ENCODE results near the gene MYH6.

The MYH6 gene

DNA sequence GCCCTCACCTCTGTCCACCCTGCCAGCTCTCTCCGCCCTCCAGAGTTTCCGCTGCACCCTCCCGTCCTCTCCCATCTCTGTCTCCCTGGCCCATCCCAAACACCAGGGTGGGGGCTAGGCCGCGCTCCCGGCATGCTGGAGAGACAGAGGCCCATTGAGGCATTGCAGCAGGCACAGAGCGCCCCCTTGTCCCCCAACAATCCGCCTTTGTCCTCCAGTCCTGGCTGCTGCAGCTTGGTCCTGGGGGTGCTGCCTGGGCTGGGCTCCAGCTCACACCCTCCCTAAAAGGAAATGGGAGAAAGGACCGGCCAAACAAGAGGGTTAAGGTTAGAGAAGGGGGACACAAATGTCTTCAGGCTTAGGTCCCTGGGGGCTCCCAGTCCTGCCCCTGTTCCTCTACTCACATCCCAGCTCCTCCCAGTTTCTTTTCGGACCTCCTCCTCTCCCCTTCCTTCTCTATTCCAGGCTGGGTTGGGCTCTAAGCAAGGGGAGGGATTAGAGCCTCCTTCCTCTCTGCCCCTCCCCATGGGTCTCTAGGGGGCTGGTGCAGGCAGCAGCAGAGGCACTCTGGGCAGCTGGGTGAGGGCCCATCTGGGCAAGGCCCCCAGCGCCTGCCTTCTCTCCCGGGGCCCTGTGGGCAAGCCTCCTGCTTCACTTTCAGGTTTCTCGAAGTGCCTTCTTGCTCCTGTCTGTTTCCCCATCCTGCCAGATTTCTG, 31.4 kb downstream of the MYH6 start, which contains the start of gene CMTM5:
CMTM5 (plus strand) TSS at position 565 of the 716 bp plus-strand sequence. CDS start 206 bp downstream, outside the sequence.
- DNase-seq (ENCODE audit: low read depth), result no peak

- DNase-seq (ENCODE audit: low read depth), result no peak
Measured at GRCh38 chr14:23375527-23376251, 32.4 kb downstream of the MYH6 start.

DNA sequence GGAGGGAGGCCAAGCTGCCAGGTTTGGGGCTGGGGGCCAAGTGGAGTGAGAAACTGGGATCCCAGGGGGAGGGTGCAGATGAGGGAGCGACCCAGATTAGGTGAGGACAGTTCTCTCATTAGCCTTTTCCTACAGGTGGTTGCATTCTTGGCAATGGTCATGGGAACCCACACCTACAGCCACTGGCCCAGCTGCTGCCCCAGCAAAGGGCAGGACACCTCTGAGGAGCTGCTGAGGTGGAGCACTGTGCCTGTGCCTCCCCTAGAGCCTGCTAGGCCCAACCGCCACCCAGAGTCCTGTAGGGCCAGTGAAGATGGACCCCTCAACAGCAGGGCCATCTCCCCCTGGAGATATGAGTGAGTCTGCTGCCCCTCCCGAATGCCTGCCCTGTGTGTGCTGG, 35.0 kb downstream of the MYH6 start:
- DNase-seq (ENCODE audit: low read depth), result no peak

DNA sequence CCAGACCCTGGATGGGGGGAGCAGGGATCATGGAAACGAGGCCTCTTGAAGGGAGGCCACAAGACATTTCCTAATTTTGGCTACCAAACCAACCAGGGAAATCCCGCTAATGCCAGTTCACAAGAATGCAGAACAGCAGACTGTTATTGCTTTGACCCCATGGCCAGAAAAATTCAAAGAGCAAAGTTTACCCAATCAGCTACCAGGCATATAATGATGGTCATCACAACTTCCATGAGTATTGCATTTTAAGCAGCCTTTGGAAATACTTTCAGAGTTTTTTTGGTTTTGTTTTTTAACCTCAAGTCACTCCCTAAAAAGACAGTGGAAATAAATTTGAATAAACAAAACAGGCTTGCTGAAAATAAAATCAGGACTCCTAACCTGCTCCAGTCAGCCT, 35.6 kb downstream of the MYH6 start, which contains the start of gene IL25:
IL25 (plus strand) TSS at position 301 of the 400 bp plus-strand sequence.
- DNase-seq (ENCODE audit: low read depth), result no peak

GRCh38 chr14:23371865-23372264, 36.2 kb downstream of the MYH6 start:
- DNase-seq (ENCODE audit: low read depth), result no peak

DNA sequence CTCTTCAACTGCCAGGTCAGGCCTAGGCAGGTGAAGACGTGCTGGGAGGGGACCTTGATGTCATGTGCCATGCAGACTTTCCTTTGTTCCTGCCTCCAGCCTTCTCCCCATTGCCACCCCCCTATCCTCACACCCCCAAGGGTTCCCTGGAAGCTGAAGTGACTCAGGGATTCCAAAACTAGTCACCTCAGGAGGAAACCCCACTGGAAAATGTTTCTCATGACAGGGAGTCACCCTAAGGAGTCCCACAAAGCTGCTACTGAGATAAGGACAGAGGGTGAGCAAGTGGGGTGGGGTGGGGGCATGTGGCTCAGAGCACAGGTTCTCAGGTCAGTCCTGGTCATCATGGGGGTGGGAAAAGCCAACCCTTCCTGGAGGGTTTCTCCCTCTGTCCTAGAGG, 37.9 kb downstream of the MYH6 start:
- no peak for DNase-seq (ENCODE audit: low read depth)

DNA sequence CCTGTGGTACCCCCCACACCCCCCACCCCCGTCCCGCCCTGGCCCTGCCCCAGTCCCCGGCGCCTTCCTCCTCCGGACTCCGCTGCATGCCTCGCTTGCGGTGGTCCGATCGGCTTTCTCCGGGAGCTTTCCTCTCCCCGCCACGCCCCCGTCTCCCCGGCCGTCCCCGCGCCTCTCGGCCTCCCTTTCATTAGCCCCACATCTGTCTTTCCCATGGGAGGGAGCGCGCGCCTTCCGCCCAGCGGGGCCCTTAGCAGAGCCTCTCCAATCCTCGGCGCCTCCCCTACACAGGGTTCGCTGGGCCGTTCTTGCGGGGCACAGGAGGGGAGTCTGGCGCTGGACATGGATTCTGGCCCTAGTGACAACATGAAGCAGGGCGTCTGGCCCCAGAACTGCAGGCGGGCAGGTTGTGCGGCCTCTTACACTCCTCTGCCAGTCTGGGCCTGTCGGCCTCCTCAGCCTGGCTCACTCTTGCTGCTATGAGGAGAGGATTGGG, 41.6 kb downstream of the MYH6 start:
- no peak for DNase-seq (ENCODE audit: low read depth)

DNA sequence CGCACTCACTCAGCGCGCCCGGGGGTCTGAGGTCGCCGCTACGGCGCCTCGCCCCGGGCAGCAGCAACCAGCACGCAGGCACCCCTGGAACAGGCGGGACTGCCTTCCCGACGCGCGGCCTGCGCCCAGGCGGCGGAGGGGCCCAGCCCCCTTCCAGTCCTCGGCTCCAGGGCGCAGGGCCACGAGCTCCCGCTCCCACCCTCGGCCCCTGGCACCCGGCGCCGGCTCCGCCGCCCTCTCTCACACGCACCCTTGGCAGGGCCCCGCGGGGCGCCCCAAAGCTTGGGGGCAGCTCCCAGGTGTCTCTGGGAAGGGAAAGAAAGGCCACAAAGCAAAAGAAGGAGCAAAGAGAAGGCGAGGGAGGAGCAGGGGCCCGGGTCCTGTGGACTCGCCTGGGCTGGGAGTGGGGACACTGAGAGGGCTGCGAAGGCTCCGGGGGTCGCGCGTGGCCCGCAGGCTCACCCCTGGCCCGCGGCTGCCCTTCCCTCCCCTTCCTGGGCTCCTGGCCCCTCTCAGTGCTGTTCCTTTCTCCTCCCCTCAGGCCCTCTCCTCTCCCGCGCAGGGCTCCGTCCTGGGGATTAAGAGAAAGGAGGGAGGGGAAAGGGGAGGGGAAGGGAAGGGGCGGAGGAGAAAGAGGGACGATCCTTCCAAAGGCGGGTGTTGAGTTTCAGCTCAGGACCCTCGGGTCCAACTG, 42.2 kb downstream of the MYH6 start:
- DNase-seq (ENCODE audit: low read depth), result no peak

DNA sequence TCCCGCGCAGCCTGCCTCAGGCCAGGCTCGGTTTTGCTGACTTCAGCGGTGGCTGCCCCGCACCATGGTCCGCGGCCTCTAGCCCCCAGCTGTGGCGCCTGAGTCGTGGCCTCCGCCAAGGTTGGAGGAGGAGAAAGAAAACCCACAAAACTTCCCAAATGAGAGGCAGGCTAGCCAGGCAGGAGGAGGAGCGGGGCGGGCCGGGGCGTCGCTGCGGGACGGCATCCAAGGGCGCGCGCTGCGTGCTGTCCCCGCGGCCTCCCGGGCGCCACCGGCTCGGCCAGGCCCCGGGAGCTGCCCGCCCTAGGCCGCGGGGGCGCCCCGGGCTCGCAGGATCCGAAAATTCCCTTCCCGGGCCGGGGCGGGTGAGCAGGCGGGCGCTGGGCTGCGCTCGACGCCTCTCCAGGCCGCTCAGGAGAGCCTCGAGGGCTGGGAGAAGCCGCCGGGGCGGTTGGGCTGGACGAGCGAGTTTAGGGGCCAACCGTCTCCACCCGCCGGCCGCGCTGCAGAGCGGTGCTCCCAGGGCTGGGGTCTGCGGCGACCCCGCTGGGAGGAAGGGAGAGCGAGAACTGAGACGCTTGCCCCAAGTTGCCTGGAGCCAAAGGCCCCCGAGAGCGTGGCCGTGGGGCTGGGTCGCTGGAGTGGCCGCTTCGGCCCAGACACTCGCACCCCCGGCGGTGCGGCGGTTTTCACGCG, 42.9 kb downstream of the MYH6 start, which contains the start of gene EFS:
EFS (minus strand) TSS at position 137 of the 696 bp plus-strand sequence. CDS start 147 bp downstream, outside the sequence.
- DNase-seq (ENCODE audit: low read depth), result no peak

DNA sequence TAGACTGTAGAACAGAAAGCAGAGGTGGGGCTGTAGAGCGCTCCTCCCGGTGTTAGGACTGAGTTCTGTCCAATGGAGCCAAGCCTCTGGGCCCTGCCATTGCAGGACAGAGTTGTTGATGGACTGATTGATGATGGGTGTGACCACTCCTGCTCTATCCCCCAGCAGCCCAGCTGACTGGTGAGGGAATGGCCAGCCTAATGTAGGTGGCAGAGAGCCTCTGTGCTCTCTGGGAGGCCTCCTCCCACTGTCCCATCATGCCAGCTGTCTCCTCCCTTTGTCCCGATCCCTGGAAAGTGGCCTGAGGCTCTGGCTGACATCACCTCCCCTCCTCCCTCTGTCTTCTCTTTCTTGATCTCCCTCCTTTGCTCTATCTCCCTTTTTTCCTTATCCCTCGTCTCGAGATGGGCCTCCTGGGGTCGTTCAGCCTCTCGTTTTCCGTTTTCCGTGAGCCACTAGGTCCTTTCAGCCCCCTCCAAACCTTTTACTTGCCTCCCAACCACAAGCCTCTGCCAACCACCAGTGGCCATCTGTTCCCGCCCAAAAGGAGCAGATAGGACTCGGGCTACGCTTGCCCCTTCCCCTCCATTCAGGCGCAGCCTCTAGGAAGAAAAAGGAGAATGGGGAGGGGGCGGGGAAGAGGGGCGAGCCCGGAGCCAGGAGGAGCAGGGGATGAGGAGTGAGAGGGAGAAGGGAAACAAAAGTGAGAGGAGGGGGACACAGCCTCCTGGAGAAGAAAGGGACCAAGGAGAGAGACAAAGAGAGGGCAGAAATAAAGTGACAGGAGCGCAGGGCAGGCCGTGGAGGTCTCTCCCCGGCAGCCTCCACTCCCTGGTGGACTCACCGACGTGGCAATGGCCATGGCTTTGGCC, 43.7 kb downstream of the MYH6 start:
- no peak for DNase-seq (ENCODE audit: low read depth)

GRCh38 chr14:23362200-23362599, 45.9 kb downstream of the MYH6 start:
- DNase-seq (ENCODE audit: low read depth), result no peak

DNA sequence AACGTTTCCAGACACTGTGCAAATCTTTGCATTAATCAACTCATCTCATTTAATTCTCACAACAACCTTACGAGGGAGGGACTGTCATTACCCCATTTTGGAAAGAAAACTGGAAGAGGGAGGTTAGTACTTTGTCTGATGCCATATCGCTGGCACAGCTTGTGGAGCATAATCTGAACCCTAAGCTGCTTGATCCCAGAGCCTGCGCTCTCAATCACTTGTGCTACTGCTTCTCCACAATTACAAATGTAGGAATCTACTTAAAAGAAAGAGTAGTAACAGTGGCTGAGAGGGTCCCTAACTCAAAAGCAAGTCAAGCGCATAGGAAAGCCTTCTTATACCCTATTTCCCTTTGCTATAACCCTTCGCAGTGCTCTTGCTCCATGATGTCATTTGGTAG, 46.3 kb downstream of the MYH6 start:
- no peak for DNase-seq (ENCODE audit: low read depth)

DNA sequence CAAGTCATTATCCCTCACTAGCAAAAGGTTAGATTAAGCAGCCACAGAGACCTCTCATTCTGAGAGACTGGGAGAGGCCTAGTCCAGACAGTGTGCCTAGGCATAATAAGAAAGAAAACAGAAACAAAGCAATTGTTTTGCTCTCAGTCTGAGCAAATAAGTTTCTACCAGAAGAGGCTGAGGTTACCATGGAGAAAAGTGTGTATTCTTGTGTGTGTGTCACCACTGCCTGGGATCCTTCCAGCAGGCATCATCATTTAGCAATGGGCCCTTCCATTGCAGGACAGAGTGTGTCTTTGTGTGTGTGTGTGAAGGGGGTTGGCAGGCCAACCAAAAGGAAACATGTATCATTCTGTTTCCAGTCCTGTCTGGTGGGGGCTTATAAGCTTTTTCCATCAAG, 46.8 kb downstream of the MYH6 start:
- DNase-seq (ENCODE audit: low read depth), result no peak

DNA sequence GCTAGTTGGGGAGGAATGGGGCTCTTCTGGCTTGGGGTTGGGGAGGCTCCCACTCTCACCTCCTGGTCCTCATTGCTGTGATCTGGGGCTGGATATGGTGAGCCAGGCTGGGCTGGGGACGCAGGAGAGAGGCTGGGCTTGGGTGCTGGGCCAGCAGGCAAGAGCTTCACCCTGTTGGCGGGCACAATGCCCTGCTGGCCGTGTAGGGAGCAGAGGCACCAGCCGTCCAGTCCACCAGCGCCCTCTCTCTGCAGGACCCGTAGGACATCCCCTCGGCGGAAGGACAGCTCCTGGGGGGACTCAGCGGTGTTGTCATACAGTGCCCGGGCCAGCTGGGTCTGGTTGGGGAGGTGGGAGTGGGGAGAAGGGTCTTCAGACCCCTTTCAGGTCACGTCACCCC, 47.6 kb downstream of the MYH6 start:
- DNase-seq (ENCODE audit: low read depth), result no peak

DNA sequence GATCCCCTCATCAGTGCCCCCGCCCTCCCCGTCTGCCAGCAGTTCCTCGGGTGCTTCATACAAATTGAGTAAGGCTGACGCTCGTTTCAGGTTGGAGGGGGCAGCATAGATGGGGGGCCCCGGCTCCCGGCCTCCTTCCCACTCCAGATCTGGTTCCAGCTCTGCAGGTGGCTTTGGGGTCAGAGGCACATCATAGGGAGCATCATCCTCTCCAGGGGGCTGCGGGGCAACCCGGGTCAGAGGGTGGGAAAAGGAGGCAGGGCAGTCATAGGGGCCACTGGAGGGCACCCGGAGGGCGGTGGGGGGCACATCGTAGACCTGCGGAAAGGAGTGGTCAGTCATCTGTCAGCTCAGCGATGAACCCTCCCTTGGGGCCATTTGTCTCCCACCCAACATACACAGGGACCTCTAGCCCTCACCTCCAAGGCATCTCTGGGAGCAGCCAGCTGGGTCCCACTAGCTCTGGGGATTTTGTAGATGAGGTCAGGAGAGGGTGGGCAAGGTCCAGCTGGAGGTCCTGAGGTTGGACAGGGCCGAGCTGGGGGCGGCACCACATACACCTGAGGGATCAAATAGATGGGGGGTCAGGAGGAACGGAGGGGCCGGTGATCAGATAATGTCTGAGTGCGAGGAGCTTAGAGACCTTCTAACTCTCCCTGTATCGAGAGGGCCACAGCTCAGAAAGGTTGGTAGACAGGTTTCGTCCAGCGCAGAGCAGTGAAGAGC, 48.2 kb downstream of the MYH6 start:
- no peak for DNase-seq (ENCODE audit: low read depth)

- no peak for DNase-seq (ENCODE audit: low read depth)
Measured at GRCh38 chr14:23359167-23359626, 48.9 kb downstream of the MYH6 start.

DNA sequence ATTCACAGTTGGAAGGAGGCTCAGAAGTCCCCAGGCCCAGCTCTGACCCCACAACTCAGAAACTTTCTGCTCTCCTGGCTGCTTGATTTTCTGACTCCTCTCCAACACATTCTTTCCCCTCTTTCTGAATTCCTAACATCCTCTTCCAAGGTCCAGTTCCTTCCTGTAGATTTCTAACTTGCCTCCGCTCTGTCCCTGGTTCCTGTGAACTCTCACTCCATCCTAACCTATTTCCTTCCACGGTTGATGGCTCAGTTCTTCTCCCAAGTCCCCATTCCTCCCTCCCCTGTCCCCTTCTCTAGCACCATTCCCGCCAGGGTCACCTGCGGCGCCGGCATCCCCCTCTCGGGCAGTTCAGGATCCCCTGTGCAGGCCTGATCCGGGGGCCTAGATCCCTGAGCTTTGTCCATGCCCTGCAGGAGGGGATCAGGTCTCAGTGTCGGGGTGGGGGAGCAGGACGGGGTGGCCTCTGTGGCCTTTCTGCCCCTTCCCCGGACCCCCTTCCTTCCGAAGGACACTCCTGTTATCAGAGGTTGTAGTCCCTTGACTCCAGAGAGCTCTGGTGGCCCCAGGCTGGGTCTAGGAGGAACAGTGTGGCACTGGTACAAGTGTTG, 49.4 kb downstream of the MYH6 start:
- DNase-seq (ENCODE audit: low read depth), result no peak

DNA sequence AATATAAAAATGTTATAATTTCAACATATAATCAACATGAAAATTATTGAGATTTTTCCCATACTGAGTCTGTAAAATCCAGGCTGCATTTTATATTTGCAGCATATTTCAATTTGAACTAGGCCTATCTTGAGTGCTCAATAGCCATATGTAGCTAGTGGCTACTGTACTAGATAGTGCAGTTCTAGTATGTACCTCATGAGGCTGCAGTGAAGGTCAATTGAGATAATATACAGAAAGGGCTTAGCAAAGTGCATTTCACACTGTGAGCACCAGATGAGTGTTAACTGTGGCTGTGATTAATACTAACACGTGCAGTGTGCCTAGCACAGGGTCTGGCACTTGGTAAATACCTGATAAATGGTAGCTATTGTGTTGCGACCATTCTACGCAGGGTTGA, 50.0 kb downstream of the MYH6 start:
- no peak for DNase-seq (ENCODE audit: low read depth)

DNA sequence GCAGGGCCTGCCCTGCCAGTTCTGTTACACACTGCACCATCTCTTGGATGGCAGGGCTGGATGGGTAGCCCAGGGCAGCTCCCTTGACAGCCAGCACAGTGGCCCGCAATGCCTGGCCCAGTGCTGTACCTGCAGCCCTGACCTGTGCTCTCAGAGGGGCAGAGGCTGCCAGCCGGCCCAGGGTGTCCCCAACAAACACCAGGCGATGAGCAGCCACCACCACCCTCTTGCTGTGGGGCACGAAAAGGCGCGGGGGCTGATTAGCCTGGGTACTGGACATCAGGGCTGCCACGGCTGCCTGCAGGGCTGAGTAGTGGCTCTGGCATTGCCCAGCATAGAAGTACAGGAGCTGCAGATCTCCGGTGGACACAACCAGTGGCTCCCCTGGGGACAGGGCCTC, 50.8 kb downstream of the MYH6 start:
- DNase-seq (ENCODE audit: low read depth), result no peak

GRCh38 chr14:23356662-23357061, 51.4 kb downstream of the MYH6 start:
- DNase-seq (ENCODE audit: low read depth), result no peak

All from stimulated activated CD8-positive, alpha-beta memory T cell treated with anti-CD3 and anti-CD28 coated beads, Interleukin-12 subunit alpha, Interleukin-12 subunit beta, amount 100 ng/mL, for 1 hour (primary cell).